IMR-90 (cell line): Measurements from ENCODE around the gene CLDN10. TPM values are rescaled to one million over a fixed set of nuclear protein-coding genes. Genes with fewer than 3 reads are reported as not detected.

Source experiments
- ATAC-seq: fragments of 200-7000 bp; cut with Tn5 transposase; 2 replicates; pipeline ENCODE4 v1.9.1; 2020; ENCODE audit warnings: low read depth, mild to moderate bottlenecking, moderate library complexity
- BruUV-seq: library from RNA; stranded (reverse); fragments of 400-500 nt; replicated peaks from 2 replicates; lab custom pipeline; 2021; lab: Mats Ljungman, UMichigan
- CTCF ChIA-PET: fragments of 300-600 bp; formaldehyde crosslinking; extraction: SDS; loops from one replicate; lab custom pipeline; 2021; ENCODE audit warnings: antibody characterized with exemption; lab: Yijun Ruan, JAX
- POLR2A ChIA-PET: fragments of 300-600 bp; sonication (Branson Sonifier 250); formaldehyde crosslinking; loops from one replicate; lab custom pipeline; 2022; ENCODE audit warnings: antibody characterized with exemption; ENCODE audit not compliant: unreplicated experiment; lab: Charles Lee
- DNase-seq: peaks from one replicate; pipeline ENCODE4 v3.0.0; 2013
- H2AFZ ChIP-seq: replicated peaks from 2 replicates; pipeline ENCODE3; 2013; ENCODE audit warnings: low read length, mild to moderate bottlenecking; ENCODE audit not compliant: poor library complexity
- H2AK5ac ChIP-seq: 2 replicates; pipeline ENCODE4 v1.6.1; 2013; ENCODE audit warnings: low read depth, low read length, inconsistent platforms
- H2AK9ac ChIP-seq: replicated peaks from 2 replicates; pipeline ENCODE3; 2013; ENCODE audit warnings: mild to moderate bottlenecking, low read depth, low read length, moderate library complexity; ENCODE audit not compliant: poor library complexity
- H2BK120ac ChIP-seq: 2 replicates; pipeline ENCODE4 v1.6.1; 2013; ENCODE audit warnings: low read depth, low read length, inconsistent platforms
- H2BK15ac ChIP-seq: 3 replicates; pipeline ENCODE4 v1.6.1; 2013; ENCODE audit warnings: low read depth, low read length, inconsistent platforms
- H2BK20ac ChIP-seq: 2 replicates; pipeline ENCODE4 v1.6.1; 2013; ENCODE audit warnings: low read depth, mild to moderate bottlenecking, inconsistent platforms, low read length, moderate library complexity
- H2BK5ac ChIP-seq: 2 replicates; pipeline ENCODE4 v1.6.1; 2013; ENCODE audit warnings: mild to moderate bottlenecking, low read depth, low read length, inconsistent platforms; ENCODE audit not compliant: poor library complexity, severe bottlenecking
- H3K14ac ChIP-seq: replicated peaks from 2 replicates; pipeline ENCODE4 v1.6.1; 2013; ENCODE audit warnings: low read depth, low read length, inconsistent platforms
- H3K18ac ChIP-seq: 2 replicates; pipeline ENCODE4 v1.6.1; 2013; ENCODE audit warnings: low read depth, low read length, control low read depth
- H3K23ac ChIP-seq: 2 replicates; pipeline ENCODE4 v1.6.1; 2013; ENCODE audit warnings: low read depth, low read length, inconsistent platforms
- H3K27ac ChIP-seq: 2 replicates; pipeline ENCODE4 v1.5.1; 2013; ENCODE audit warnings: mild to moderate bottlenecking, control low read depth, low read length; ENCODE audit not compliant: insufficient read depth
- H3K27me3 ChIP-seq: 2 replicates; pipeline ENCODE4 v1.6.1; 2013; ENCODE audit warnings: low read length; ENCODE audit not compliant: control insufficient read depth, insufficient read depth
- H3K36me3 ChIP-seq: 2 replicates; pipeline ENCODE4 v1.6.1; 2013; ENCODE audit warnings: low read length, mixed read lengths; ENCODE audit not compliant: control insufficient read depth, insufficient read depth
- H3K4ac ChIP-seq: 2 replicates; pipeline ENCODE4 v1.6.1; 2013; ENCODE audit warnings: low read depth, low read length, inconsistent platforms
- H3K4me1 ChIP-seq: 2 replicates; pipeline ENCODE4 v1.6.1; 2013; ENCODE audit warnings: low read length, mixed read lengths; ENCODE audit not compliant: control insufficient read depth, insufficient read depth
- H3K4me2 ChIP-seq: 2 replicates; pipeline ENCODE4 v1.6.1; 2013; ENCODE audit warnings: low read depth, mild to moderate bottlenecking, control low read depth, low read length, moderate library complexity
- H3K4me3 ChIP-seq: 2 replicates; pipeline ENCODE4 v1.5.1; 2013; ENCODE audit warnings: low read depth, mild to moderate bottlenecking, control low read depth, low read length, moderate library complexity; ENCODE audit not compliant: insufficient read depth
- H3K56ac ChIP-seq: 2 replicates; pipeline ENCODE4 v1.6.1; 2013; ENCODE audit warnings: low read length, inconsistent platforms; ENCODE audit not compliant: insufficient read depth; ENCODE audit errors: extremely low read depth
- H3K79me1 ChIP-seq, 2 experiments: 2 replicates each; pipeline ENCODE4 v1.6.1; 2013; ENCODE audit warnings: low read length in 2 of 2, inconsistent platforms in 1 of 2, low read depth in 1 of 2
- H3K9ac ChIP-seq: 2 replicates; pipeline ENCODE4 v1.6.1; 2013; ENCODE audit warnings: low read depth, low read length, control low read depth
- H3K9me1 ChIP-seq: 2 replicates; pipeline ENCODE4 v1.6.1; 2013; ENCODE audit warnings: low read length, inconsistent platforms; ENCODE audit not compliant: insufficient read depth
- H3K9me3 ChIP-seq: 2 replicates; pipeline ENCODE4 v1.6.1; 2013; ENCODE audit warnings: low read length; ENCODE audit not compliant: control insufficient read depth, insufficient read depth
- H4K20me1 ChIP-seq: 2 replicates; pipeline ENCODE4 v1.6.1; 2013; ENCODE audit warnings: low read length, inconsistent platforms; ENCODE audit not compliant: insufficient read depth
- H4K5ac ChIP-seq: 2 replicates; pipeline ENCODE4 v1.6.1; 2013; ENCODE audit warnings: mild to moderate bottlenecking, low read depth, low read length, control low read depth
- H4K8ac ChIP-seq, 2 experiments: 2 replicates each; pipeline ENCODE4 v1.6.1; 2013; ENCODE audit warnings: low read depth in 2 of 2, low read length in 2 of 2, control low read depth in 1 of 2, inconsistent platforms in 1 of 2
- H4K91ac ChIP-seq: 2 replicates; pipeline ENCODE4 v1.6.1; 2013; ENCODE audit warnings: low read depth, low read length, inconsistent platforms; ENCODE audit not compliant: insufficient read depth
- BHLHE40 ChIP-seq: fragments of 150-350 bp; IDR thresholded peaks from 2 replicates; pipeline ENCODE4 v1.6.1; 2016; ENCODE audit warnings: mild to moderate bottlenecking, low read depth, low read length
- CEBPB ChIP-seq: IDR thresholded peaks from 2 replicates; pipeline ENCODE4 v1.6.1; 2012; ENCODE audit warnings: low read depth, low read length, improper control_type of control experiment
- CHD1 ChIP-seq: IDR thresholded peaks from 2 replicates; pipeline ENCODE4 v1.6.1; 2012; ENCODE audit warnings: low read depth, low read length, improper control_type of control experiment
- MAFK ChIP-seq: IDR thresholded peaks from 2 replicates; pipeline ENCODE4 v1.6.1; 2012; ENCODE audit warnings: low read depth, low read length, improper control_type of control experiment
- MXI1 ChIP-seq: IDR thresholded peaks from 2 replicates; pipeline ENCODE4 v1.6.1; 2012; ENCODE audit warnings: low read depth, mild to moderate bottlenecking, low read length, moderate library complexity, borderline replicate concordance
- NFE2L2 ChIP-seq: fragments of 150-350 bp; IDR thresholded peaks from 2 replicates; pipeline ENCODE4 v1.6.1; 2016; ENCODE audit warnings: low read depth, mild to moderate bottlenecking, low read length
- POLR2A ChIP-seq: IDR thresholded peaks from 2 replicates; pipeline ENCODE4 v1.6.1; 2012; ENCODE audit warnings: mild to moderate bottlenecking, low read depth, low read length
- RCOR1 ChIP-seq: IDR thresholded peaks from 2 replicates; pipeline ENCODE4 v1.6.1; 2012; ENCODE audit warnings: mild to moderate bottlenecking, low read length, improper control_type of control experiment; ENCODE audit not compliant: insufficient replicate concordance
- RFX5 ChIP-seq: IDR thresholded peaks from 2 replicates; pipeline ENCODE4 v1.8.0; 2012; ENCODE audit warnings: low read depth, mild to moderate bottlenecking, low read length, moderate library complexity
- SMC3 ChIP-seq: fragments of 150-350 bp; IDR thresholded peaks from 2 replicates; pipeline ENCODE4 v1.6.1; 2016; ENCODE audit warnings: low read depth, mild to moderate bottlenecking, antibody characterized with exemption, low read length, moderate library complexity
- WGBS, 2 experiments: methylation state at CpG; one replicate each; pipeline versions ENCODE4 v1.1.5 to v1.1.7; 2013; ENCODE audit warnings: missing lambda C conversion rate in 2 of 2; ENCODE audit not compliant: insufficient read length in 1 of 2; ENCODE audit errors: extremely low coverage in 2 of 2; 5-methylcytosine and 5-hydroxymethylcytosine counted together
- dilution Hi-C: fragments of 300-500 bp; cut with HindIII; formaldehyde crosslinking; loops from one replicate; pipeline ENCODE4 v1.14.3; 2018; ENCODE audit warnings: low sequenced_read_pairs; ENCODE audit not compliant: unreplicated experiment
- in situ Hi-C: fragments of 300-500 bp; cut with MboI; formaldehyde crosslinking; loops from 3 replicates; pipeline ENCODE4 v1.14.3; 2019; ENCODE audit warnings: low sequenced_read_pairs, inconsistent platforms, mixed read lengths
- intact Hi-C: fragments of 100-400 bp; cut with micrococcal nuclease; formaldehyde crosslinking; loops from 2 replicates; pipeline ENCODE4 v1.10.0; 2022
- polyA plus RNA-seq, 3 experiments: library from polyadenylated mRNA; depleted of rRNA; stranded (reverse); fragments of >200 nt; gene quantifications; 2 replicates each; pipeline ENCODE4 v1.2.3, GENCODE V29; 2012; ENCODE audit warnings: low replicate concordance in 1 of 3
- total RNA-seq: library from RNA; depleted of rRNA; stranded (reverse); fragments of >200 nt; gene quantifications from 2 replicates; pipeline ENCODE4 v1.2.3, GENCODE V29; 2012
- TF ChIP-seq, protein P1 (sequence below): fragments of 150-350 bp; IDR thresholded peaks from 2 replicates; pipeline ENCODE4 v1.6.1; 2016; ENCODE audit warnings: low read depth, mild to moderate bottlenecking, low read length, moderate library complexity, borderline replicate concordance
- TF ChIP-seq, protein P2 (sequence below): fragments of 150-350 bp; IDR thresholded peaks from 2 replicates; pipeline ENCODE4 v1.6.1; 2017; ENCODE audit warnings: mild to moderate bottlenecking, antibody characterized with exemption, low read length, low read depth

Gene CLDN10
- total and polyA plus RNA-seq, 2 of the 4 experiments (the other 2 are of a cell fraction): not detected

DNA sequence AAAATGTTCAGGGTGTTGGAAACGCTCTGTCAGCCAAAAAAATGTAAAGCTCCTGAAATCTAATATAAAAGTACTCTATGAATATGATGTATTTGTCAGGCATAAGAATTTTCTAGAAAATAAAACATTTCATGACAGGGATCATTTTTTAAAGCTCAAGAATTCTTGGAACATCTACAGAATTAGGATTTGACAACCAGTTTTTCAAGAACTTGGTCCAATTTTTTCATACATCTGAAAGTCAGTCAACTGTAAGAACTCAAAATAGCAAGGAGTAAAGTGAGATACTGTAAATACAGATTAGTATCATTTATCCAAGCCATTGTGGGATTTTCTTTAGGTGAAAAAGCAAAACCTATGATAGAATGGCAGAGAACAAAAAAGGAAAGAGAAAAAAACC, 41.6 kb upstream of the CLDN10 start:
- Histone ChIP-seq H3K4me3 (no peak overlapping the region), H3K56ac (no peak overlapping the region), H2BK5ac (no peak overlapping the region), H4K8ac (no peak overlapping the region), H3K4ac (no peak overlapping the region), H2BK120ac (no peak overlapping the region), H2AFZ (no peak overlapping the region), H3K9me1 (no peaks in the 10 kb centered on the region), H3K79me1 (no peaks in the 10 kb centered on the region), H3K18ac (no peak overlapping the region), H3K14ac (no peak overlapping the region), H3K23ac (no peak overlapping the region), H3K27me3 (peaks cover 8% of the 10 kb centered on the region), H3K9me3 (no peaks in the 10 kb centered on the region; the same call in 1 of the 2 replicates), H3K4me2 (no peak overlapping the region), H3K9ac (no peak overlapping the region), H4K91ac (no peak overlapping the region), H3K4me1 (no peaks in the 10 kb centered on the region), H2BK20ac (no peak overlapping the region), H2BK15ac (no peak overlapping the region), H2AK9ac (no peak overlapping the region), H3K36me3 (no peaks in the 10 kb centered on the region), H2AK5ac (no peak overlapping the region), H3K27ac (no peak overlapping the region), H4K5ac (no peak overlapping the region), H4K20me1 (no peaks in the 10 kb centered on the region)
- in situ Hi-C loops (no loop called here), intact Hi-C loops (no loop called here), dilution Hi-C loops (no loop called here)
- TF ChIP-seq, protein P1, sequence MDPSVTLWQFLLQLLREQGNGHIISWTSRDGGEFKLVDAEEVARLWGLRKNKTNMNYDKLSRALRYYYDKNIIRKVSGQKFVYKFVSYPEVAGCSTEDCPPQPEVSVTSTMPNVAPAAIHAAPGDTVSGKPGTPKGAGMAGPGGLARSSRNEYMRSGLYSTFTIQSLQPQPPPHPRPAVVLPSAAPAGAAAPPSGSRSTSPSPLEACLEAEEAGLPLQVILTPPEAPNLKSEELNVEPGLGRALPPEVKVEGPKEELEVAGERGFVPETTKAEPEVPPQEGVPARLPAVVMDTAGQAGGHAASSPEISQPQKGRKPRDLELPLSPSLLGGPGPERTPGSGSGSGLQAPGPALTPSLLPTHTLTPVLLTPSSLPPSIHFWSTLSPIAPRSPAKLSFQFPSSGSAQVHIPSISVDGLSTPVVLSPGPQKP: no peak
- TF ChIP-seq MXI1 (no peak), CHD1 (no peak), BHLHE40 (no peak), NFE2L2 (no peak), SMC3 (no peak), POLR2A (no peak), MAFK (no peak), CEBPB (no peak), RFX5 (no peak), RCOR1 (no peak)
- TF ChIP-seq, protein P2, sequence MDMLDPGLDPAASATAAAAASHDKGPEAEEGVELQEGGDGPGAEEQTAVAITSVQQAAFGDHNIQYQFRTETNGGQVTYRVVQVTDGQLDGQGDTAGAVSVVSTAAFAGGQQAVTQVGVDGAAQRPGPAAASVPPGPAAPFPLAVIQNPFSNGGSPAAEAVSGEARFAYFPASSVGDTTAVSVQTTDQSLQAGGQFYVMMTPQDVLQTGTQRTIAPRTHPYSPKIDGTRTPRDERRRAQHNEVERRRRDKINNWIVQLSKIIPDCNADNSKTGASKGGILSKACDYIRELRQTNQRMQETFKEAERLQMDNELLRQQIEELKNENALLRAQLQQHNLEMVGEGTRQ: no peak
- POLR2A ChIA-PET: interaction anchor here (0.7 kb wide), 1 partner anchor 1764 kb away, joined by 3 read pairs; no protein-coding TSS in a partner anchor
- BruUV-seq: no TSS peak
- CTCF ChIA-PET: interaction anchor here (0.6 to 1.8 kb wide), 3 partner anchors 10 to 258 kb away, joined by 3 to 6 read pairs (median 4); no protein-coding TSS in a partner anchor
- WGBS, 2 experiments: no CpG with 5 or more reads among the region's 1 CpG
- ATAC-seq (no peak), DNase-seq (no peak)
